HG03039 (cell line): ENCODE results near the gene GOLGA3.
"Not testable (repeated sequence)": the region's sequence is repeated elsewhere in the genome, so short reads cannot be mapped to it uniquely, and the experiment has no call there.

Source experiments
- ATAC-seq: cut with Tn5 transposase; IDR thresholded peaks from one replicate; pipeline ENCODE4 v1.9.1; 2021; ENCODE audit warnings: mild to moderate bottlenecking, moderate library complexity; ENCODE audit not compliant: unreplicated experiment

GOLGA3 gene

DNA sequence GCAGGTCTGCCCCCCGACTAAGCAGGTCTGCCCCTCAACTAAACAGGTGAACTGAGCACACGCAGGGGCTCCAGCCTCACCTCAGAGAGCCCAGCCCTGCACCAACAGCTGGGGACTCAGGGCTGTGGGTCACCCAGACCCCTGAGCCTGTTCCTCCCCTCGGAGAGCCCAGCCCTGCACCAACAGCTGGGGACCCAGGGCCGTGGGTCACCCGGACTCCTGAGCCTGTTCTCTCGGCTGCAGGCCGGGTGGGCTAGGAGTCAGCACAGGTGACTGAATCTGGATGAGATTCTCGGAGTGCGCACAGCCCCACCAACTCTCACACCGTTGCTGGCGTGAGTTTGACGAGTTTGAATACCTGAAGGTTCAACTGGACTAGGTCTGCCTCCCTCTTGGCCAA, 46.7 kb downstream of the GOLGA3 start:
- no peak for ATAC-seq

DNA sequence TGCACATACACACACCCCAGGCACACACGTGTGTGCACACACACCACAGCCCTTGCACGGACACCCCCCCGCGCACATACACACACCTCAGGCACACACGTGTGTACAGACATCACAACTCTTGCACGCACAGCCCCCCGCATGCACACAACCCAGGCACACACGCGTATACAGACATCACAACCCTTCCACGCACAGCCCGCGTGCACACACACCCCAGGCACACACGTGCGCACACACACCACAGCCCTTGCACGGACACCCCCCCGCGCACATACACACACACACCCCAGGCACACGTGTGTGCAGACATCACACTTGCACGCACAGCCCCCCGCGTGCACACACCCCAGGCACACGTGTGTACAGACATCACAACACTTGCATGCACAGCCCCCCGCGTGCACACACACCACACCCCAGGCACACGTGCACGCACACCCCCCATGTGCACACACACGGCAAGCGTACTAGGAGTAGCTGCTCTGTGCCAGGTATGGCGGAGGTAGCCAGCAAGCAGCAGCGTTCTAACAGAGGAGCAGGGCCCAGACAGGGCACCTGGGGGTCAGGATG, 48.8 kb downstream of the GOLGA3 start:
- no peak for ATAC-seq

DNA sequence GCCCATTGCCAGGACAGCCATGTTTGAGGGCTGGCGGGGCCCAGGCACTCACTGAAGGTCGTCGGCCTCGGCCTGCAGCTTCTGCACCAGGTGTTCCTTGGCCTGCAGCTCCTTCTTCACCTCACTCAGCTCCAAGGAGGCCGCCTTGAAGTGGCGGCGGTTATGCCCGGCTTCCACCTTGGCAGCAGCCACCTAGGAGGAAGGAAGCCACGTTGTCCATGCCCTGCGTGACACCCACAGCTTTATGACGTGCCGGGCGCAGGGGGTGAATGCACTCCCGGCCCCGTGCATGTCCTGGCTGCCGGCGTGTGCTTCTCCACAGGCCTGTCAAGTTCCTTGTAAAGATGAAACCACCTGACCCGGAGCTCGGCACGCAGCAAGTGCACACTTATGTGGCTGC, 51.1 kb downstream of the GOLGA3 start:
- ATAC-seq = no peak

DNA sequence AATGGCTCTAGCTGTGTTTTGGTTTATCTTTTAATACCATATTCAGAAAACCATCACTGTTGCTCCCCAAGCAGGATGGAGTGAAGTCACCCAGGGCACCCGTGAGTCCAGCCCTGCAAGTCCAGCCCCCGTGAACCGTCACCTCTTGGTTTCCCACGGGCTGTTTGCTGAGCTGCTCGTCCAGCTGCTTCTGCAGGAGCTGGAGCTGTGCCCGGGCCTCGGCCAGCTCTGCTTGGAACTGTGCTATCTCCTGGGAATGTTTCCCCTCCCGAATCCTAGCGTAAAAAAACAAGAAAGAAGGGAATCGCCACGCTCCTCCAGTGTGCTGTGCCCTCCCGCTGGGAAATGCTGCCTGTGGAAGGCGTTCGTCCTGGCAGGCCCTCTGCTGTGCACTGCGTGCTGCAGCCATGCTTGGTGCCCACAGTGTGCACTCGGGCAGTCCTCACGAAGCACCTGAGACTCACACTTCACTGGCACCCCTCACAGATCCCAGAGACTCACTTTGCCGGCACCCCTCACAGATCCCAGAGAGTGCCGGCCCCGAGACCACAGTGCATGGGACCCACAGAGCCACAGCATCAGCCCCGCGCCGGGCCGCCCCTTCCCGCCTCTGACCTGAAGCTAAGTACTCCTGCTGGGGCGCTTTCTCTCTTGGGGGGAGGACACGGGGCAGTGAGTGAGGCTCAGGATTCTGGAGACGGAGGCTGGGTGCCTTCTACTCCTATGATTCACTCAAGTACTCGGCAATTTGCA, 51.7 kb downstream of the GOLGA3 start:
- ATAC-seq = no peak

DNA sequence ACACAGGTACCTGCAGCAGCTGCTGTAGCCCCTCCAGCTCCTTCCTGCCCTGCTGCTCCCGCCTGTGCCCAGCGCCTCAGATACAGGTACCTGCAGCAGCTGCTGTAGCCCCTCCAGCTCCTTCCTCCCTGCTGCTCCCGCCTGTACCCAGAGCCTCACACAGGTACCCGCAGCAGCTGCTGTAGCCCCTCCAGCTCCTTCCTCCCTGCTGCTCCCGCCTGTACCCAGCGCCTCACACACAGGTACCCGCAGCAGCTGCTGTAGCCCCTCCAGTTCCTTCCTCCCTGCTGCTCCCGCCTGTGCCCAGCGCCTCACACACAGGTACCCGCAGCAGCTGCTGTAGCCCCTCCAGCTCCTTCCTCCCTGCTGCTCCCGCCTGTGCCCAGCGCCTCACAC, 52.4 kb downstream of the GOLGA3 start:
- ATAC-seq = not testable (repeated sequence)

DNA sequence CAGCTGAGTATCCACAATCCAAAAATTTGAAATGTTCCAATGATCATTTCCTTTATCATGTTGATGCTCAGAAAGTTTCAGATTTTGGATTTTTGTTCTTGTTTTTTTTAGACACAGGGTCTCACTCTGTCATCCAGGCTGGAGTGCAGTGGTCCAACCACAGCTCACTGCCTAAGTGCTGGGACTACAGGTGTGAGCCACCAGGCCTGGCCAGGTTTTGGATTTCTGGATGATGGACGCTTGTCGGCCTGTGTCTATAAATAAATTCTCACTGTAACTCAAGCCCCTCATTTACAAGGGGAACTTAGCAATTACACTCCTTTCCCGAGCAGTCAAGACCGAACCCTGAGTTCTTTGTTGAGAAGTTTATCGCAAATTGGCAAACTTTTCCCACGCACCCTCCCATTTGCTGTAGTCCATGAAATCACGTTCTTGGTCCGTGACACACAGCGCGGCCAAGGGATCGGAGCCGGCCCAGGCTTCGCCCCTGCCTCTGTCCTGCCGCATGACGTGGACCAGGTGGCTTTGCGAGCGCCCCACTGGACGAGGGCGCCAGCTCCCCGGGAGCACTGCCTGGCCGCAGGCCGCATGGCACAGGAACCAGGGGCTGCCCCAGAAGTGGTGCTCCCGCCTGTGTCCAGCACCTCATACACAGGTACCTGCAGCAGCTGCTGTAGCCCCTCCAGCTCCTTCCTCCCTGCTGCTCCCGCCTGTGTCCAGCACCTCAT, 53.0 kb downstream of the GOLGA3 start:
- ATAC-seq = no peak

DNA sequence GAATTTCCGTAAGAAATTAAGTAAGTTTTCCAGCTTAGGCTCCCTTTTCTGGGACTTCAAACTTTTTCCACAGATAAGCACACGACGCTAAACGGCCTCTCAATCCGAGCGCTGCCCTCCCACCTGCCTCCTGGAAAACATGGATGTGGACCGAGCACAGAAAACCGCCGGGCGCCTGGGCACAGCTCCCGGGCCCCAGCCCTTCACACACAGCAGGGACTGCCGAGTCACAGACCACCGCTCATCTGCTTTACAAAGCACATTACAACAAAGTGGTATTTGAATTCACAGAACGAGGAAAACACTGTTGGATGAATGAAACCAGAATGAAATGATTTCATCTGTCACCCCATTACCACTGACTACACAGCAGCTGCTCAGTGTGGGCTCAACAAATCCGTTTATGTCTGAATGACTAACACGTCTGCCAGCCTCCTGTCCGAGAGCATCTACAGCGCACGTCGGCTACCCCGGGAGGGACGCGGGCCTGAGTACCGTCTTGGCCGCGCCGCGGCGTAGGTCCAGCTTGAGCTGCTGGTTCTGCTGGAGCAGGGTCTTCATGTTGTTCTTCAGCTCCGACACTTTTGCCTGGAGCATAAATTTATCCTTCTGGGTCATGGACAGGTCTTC, 53.9 kb downstream of the GOLGA3 start:
- ATAC-seq = no peak

DNA sequence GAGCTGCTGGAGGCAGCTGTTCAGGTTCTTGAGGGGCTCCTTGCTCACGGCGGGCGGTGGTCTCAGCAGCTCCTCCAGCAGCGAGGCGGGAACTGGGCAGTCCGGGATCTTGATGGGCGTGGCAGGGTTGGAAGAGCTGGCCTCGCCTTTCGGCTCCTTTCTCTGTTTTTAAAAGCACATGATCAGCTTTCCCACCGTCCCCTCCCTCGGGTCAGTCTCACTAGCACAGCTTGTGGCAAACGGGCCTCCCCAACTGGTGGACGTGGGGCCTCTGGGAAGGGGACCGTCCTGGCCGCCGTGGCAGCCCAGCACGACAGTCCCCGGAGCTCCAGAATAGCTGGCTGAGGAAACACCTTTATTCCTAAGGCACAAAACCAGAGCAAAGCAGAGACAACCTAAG, 54.5 kb downstream of the GOLGA3 start:
- no peak for ATAC-seq

DNA sequence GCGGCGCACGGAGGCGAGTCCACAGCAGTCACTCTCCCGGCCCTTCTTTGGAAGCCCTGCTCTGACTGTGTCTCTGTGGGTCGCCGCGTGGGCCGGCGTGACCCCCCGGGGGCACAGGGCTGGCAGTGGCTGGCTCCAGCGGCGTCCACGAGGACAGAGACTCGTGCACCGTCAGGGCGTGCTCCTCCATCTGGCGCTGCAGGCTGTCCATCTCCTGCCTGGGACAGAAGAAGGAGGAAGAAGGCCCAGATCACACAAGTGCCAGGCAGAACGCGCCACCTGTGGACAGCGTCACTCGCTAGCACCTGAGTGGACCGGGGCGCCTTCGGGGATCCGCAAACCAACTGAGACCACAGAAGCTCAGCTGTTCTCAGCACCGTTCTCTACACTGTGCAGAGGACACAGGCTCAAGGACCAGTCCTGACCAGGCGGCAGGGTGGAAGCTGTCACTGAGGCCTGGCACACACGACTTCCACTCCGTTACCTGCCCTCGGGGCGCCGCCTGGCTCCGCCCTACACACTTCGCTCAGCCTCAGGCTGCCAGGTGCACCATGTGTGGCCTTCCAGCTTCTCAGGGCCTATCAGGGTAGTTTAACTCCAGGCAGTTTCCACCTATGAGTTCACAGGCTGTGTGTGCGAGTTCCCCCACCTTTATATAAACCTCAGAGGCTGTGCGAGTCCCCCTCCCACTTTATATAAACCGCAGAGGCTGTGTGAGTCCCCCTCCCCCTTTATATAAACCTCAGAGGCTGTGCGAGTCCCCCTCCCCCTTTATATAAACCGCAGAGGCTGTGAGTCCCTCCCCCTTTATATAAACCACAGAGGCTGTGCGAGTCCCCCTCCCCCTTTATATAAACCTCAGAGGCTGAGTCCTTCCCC, 55.4 kb downstream of the GOLGA3 start:
- no peak for ATAC-seq

DNA sequence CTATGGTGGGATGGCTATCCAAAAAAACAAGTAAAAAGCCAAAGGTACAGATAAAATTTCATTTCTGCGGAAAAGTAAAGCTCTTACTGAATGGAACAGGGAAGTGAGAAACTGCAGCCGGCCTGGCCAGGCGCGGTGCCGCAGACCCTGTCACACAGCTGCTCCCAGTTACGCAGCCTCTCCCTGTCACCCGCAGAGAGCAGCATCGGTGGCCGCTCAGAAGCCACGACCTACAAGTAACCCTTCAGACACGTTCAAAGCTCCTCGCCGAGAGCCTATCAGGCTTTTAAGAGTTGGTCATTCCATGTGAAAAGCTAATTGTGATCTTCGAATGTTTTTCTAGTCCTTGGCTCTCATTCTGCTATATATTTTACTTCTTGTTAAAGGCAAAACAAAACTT, 56.1 kb downstream of the GOLGA3 start:
- ATAC-seq = no peak

DNA sequence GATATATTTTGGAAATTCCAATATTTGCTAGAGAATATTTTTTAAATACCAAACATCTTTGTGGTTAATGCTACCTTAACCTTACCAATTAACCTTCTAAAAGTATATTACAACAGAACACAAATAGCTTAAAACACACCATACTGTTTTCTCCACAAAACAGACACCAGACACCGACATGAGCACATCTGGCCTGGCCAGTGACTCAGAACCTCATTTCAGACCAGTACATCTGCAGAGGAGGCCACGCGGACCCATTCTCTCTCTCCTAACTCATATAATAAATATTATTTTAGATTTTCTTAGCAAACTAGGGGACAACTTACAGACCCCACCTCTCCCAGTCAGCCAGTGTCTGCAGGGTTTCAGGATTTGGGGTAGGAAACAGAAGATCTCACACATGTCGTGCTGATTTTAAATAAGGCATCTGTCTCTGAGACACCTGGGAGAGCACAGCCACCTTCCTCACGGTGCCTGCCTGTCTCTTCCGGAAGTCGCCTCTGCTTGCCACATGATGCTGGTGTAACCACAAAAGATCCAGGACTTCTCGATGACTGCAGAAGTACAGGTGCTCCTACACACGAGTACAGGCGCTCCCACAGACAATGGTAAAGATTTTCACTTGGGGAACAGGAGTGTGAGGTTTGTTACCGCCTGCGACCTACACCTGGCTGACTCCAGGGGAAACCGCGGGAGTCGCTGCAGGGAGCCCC, 57.4 kb downstream of the GOLGA3 start:
- ATAC-seq = no peak

DNA sequence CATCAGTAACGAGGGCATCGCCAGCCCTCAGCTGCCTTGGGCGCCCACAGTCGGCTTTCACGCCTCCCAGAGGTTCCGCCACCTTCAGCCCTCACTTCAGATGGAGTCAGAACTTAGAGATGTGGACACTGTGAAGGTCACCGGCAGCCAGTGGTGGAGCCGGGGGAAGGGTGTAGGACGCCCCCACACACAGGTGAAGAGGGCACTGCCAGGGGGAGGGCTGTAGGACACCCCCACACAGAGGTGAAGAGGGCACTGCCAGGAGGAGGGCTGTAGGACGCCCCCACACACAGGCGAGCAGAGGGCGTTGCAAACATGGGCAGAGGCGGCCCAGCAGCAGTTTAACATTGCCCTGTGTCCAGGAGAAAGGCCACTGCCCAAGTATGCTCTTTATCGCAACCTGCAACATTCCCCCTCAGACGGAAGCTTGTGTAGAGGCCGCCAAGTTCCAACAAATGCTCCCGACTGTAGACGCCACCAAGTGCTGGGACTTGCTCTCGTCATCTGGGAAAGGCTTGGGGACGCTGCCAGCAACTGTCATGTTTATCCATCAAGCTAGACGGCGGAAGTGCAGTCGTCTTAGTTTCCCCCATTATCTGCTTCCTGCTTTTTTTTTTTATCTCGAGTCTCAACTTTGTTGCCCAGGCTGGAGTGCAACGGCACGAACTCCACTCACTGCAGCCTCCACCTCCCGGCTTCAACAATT, 62.1 kb downstream of the GOLGA3 start:
- no peak for ATAC-seq

DNA sequence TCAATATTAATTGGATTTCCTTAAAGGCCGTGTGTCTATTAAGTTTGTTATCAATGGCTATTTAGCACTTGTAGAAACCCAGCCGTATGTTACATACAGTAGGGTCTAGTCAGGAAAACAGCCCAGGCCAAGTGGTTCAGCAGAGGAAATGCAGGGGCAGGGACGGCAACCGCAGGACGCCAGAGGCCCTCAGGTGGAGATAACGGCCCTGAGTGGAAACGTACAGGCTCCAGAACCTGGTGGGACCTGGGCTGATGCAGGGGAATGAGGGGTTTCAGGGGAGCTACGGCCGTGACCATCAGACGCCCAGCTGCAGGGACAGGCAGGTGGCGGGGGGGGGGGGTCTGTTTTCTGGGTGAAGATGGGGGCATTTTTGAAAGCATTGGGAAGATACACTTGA, 63.3 kb downstream of the GOLGA3 start:
- ATAC-seq = no peak

DNA sequence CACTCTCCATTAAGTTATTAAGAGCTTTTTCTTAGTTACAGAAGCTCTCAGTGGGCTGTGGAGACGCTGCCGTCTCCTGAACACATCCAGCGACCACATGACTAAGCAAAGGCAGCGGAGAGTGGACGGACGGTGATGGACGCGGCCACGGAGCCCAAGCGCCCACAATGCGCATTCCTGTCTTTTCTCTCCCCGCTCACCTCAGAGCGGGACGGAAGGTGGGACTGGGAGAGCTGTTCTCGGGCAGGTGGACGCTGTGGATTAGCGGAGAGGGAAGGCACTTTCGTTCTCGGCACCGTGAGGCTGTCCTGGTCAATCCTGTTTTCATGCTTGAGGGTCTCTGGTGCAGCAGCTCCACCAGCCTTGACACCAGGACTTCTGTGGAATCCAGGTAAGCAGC, 64.4 kb downstream of the GOLGA3 start:
- ATAC-seq = no peak

DNA sequence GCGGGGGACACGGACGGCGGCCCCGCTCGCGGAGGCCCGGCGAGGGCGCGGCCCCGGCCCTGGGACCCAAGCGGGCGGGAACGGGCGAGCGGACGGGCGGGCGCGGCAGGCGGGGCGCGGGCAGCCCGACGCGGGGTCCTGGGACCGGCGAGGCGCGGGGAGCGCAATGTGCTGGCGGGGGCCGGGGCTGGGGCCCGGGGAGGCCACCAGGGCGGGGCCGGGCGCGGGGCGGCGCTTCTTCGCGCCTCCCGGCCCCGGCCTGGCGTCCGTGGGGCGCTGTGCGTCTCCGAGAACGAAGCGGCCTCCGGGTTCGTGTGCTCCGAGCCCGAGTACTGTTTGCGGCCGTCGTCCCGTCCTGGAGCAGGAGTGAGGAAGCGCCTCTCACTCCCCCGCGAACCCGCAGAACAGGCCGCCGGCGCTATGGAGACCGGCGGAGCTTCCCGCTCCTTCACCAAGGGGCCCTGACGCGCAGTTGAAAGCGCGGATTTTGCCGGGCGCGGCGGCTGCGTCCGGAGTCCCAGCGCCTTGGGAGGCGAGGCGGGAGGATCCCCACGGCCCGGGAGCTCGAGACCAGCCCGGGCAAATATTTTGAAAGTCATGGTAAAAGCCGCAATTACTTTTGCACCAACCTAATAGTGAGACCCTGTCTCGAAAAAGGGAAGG, 66.6 kb downstream of the GOLGA3 start:
- peak; percentile 66 for ATAC-seq

DNA sequence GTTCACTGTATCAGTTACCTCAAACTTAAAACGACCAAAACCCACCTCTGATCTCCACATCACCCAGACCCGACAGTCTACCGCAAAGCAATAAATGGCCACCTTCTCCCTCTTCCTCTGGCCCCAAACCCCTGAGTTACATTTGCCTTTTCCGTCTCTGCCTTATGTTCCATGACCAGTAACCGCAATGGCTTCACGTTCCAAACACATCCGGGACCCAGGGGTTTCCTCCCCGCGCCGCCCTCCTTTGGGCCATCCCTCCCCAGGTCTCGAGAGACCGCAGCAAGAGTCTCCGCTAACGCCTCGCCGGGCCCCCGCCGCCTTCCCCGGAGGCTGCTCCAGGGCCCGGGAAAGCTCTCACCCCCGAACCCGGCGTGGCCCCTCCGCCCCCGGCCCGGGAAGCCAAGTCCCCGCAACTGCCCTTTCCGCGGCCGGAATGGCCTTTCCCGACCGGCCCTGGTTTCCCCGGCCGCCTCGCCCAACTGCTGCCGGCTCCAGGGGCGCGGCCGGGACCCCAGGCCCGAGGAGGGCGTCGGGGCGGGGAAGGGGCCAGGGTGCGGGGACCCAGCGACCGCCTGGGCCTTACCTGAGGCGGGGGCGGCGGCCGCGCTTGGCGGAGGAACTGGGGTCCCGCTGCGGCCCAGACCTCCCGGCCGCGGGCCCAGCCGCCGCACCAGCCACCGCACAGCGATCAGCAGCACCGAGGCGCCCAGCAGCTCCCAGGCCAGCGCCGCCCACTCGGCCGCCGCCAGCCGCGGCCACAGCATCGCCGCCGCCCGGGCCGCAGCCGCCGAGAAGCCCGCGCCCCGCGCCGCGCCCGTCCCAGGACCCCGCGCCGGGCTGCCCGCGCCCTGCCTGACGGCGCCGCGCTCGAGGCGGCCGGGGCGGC, 67.4 kb downstream of the GOLGA3 start, which contains the start of gene ANKLE2:
TSS of gene ANKLE2 (minus strand) at position 801 of the 889 bp plus-strand sequence. CDS start at position 767, 34 bp downstream.
- peak; percentile 24 for ATAC-seq

DNA sequence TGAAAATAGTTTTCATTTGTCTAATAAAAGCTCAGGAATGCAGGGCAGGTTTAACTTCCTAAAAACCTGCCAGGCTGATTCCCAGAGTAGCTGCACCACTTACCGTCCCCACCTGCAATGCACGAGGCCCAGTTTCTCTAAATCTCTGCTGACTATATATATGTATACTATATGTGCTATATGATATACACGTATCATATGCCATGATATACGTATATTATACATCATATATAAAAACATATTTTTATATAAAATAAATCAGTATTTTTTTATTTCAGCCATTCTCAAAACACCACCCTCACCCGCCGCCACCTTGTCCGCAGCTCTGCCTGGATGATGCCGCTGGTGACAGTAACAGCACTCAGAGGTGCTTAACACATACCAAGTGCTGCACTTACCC, 69.3 kb downstream of the GOLGA3 start:
- ATAC-seq = no peak

DNA sequence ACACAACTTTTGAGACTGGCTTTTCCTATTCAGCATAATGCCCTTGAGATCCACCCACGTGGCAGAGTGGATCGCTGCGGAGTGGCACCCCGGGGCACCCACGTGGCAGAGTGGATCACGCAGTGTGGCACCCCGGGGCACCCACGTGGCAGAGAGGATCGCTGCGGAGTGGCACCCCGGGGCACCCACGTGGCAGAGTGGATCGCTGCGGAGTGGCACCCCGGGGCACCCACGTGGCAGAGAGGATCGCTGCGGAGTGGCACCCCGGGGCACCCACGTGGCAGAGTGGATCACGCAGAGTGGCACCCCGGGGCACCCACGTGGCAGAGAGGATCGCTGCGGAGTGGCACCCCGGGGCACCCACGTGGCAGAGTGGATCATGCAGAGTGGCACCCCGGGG, 69.8 kb downstream of the GOLGA3 start:
- not testable (repeated sequence) for ATAC-seq
